Heart left ventricle (tissue), 16 donors: Measurements from ENCODE around the gene SUSD6. TPM values are rescaled to one million over a fixed set of nuclear protein-coding genes. Genes with fewer than 3 reads are reported as not detected.

Experiments
- ATAC-seq, 4 donors: fragments of 200-7000 bp; cut with Tn5 transposase; one replicate each; pipeline ENCODE4 v1.9.1; 2020 to 2022; ENCODE audit warnings: moderate library complexity in 4 of 4, mild to moderate bottlenecking in 3 of 4, moderate number of reproducible peaks in 1 of 4
- DNase-seq, 5 donors: peaks; one replicate each; pipeline ENCODE4 v3.0.0-alpha.2; 2020
- H3K27ac ChIP-seq, 12 donors: fragments of 200-600 bp; sonication (generic) in 4 of 12; one replicate each; pipeline versions ENCODE4 v1.5.0 to v1.8.0; 2016 to 2022; ENCODE audit warnings: mild to moderate bottlenecking in 2 of 12
- H3K27me3 ChIP-seq, 9 donors: fragments of 200-600 bp; sonication (generic) in 2 of 9; one replicate each; pipeline versions ENCODE4 v1.5.1 to v1.8.0; 2016 to 2022; ENCODE audit warnings: mild to moderate bottlenecking in 3 of 9
- H3K36me3 ChIP-seq, 9 donors: fragments of 200-600 bp; sonication (generic) in 2 of 9; one replicate each; pipeline versions ENCODE4 v1.5.0 to v1.8.0; 2018 to 2022; ENCODE audit warnings: mild to moderate bottlenecking in 2 of 9
- H3K4me1 ChIP-seq, 12 donors: fragments of 200-600 bp; sonication (generic) in 4 of 12; one replicate each; pipeline versions ENCODE4 v1.5.0 to v1.8.0; 2016 to 2022; ENCODE audit warnings: mild to moderate bottlenecking in 3 of 12
- H3K4me3 ChIP-seq, 12 donors: fragments of 200-600 bp; sonication (generic) in 4 of 12; one replicate each; pipeline versions ENCODE4 v1.5.0 to v1.8.0; 2017 to 2022; ENCODE audit warnings: mild to moderate bottlenecking in 9 of 12, moderate library complexity in 4 of 12
- H3K9me3 ChIP-seq, 12 donors: fragments of 200-600 bp; sonication (generic) in 4 of 12; one replicate each; pipeline versions ENCODE4 v1.5.0 to v1.8.0; 2016 to 2022; ENCODE audit warnings: mild to moderate bottlenecking in 1 of 12
- POLR2A ChIP-seq, 2 donors: fragments of 450-650 bp; IDR thresholded peaks; one replicate each; pipeline ENCODE4 v1.6.1; 2017; ENCODE audit warnings: antibody characterized with exemption in 2 of 2, mild to moderate bottlenecking in 2 of 2, moderate library complexity in 2 of 2
- WGBS, 4 donors: extraction: QIAGEN DNeasy Blood & Tissue Kit in 2 of 4; methylation state at CpG; one replicate each; pipeline versions ENCODE4 v1.1.5 to v1.1.7; 2013 to 2018; 5-methylcytosine and 5-hydroxymethylcytosine counted together
- intact Hi-C, 10 donors: fragments of 100-400 bp; cut with DNase I; formaldehyde crosslinking; loops; one replicate each; pipeline versions ENCODE4 v1.11.1 to v1.14.2; 2022
- polyA plus RNA-seq, 2 donors: library from polyadenylated mRNA; stranded (reverse); fragments of 200-250 nt; gene quantifications; one replicate each; pipeline ENCODE4 v1.2.3, GENCODE V29; 2013
- total RNA-seq, 9 donors: library from RNA; depleted of rRNA in 2 of 9; stranded (reverse); fragments of >200 nt in 2 of 9; fragmentation: NEBNext Ultra II Directional in 3 of 9; extraction: Animal tissue kit (Norgen Biotek cat#: 25700) in 3 of 9; gene quantifications; one replicate each; pipeline versions ENCODE4 v1.1.0 to v1.2.4, GENCODE V29; 2016 to 2023
- TF ChIP-seq, protein P1 (sequence below), 12 donors: fragments of 200-600 bp; sonication (generic) in 4 of 12; IDR thresholded peaks; one replicate each; pipeline versions ENCODE4 v1.5.0 to v1.8.0; 2018 to 2022; ENCODE audit warnings: antibody characterized with exemption in 12 of 12, mild to moderate bottlenecking in 5 of 12
- donor health status: ischemic (EF 13 %, LVEDD 7.1; RV severe dilation, severe dysfunction).
- donor health status: healthy with polysubstance abuse.
- donor health status: DM: no; HTN: yes; CAD: no.
- donor health status: DM: no; HTN: no; CAD: no.
- donor health status: ischemic (EF 25% LVEDD 6.9; RV normal size, moderate dysfunction).
- donor health status: ischemic (EF 25% LVEDD 5.7; RV mildly dilated, moderate dysfunction).
- donor health status: healthy.
- donor health status: DM: yes; HTN: yes; CAD: no.
- donor health status: ischemic (EF 35%, LVEDD 5.7; RV mildly dilated, moderate dysfunction).
- donor health status: nonischemic (EF 11% LVEDD 7.7; RV severe dilation, severe dysfunction).
- donor health status: DM: yes; HTN: yes; CAD: no.
- donor health status: PGD.
- donor health status: ischemic (EF 29% LVEDD 5.4; RV normal size, mild dysfunction).
- donor health status: nonischemic (EF 23%, LVEDD 6.1; RV moderate dilation, normal function).

SUSD6 gene
- total and polyA plus RNA-seq, 11 donors = 5.8 to 49.2 (median 24.5) TPM

DNA sequence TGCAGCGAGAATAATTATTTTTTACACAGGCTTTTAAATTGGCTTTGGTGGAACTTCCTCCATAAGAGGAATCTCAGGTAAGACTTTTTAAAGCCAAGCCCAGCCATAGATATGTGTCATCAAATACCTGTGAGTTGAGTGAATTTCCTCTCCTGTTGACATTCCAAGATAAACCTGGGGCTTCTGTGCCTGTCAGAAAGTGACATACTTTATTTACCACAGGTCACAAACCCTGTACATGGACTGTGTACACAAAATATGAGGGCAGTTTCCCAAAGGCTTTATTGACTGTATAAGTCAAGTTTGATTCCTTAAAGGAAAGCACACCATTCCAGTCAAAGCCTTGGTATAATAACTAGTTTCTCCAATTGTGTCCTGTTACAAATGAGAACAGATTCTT, 129.7 kb downstream of the SUSD6 start:
- Histone ChIP-seq H3K27ac (no peak overlapping the region), H3K27me3 (no peaks in the 10 kb centered on the region), H3K9me3 (peaks cover 0 to 12% (median 3%) of the 10 kb centered on the region in 12 donors), H3K4me3 (no peak overlapping the region), H3K36me3 (no peaks in the 10 kb centered on the region), H3K4me1 (no peaks in the 10 kb centered on the region)
- TF ChIP-seq POLR2A (IDR thresholded peaks at IDR 0.05) = no peak
- TF ChIP-seq, protein P1, sequence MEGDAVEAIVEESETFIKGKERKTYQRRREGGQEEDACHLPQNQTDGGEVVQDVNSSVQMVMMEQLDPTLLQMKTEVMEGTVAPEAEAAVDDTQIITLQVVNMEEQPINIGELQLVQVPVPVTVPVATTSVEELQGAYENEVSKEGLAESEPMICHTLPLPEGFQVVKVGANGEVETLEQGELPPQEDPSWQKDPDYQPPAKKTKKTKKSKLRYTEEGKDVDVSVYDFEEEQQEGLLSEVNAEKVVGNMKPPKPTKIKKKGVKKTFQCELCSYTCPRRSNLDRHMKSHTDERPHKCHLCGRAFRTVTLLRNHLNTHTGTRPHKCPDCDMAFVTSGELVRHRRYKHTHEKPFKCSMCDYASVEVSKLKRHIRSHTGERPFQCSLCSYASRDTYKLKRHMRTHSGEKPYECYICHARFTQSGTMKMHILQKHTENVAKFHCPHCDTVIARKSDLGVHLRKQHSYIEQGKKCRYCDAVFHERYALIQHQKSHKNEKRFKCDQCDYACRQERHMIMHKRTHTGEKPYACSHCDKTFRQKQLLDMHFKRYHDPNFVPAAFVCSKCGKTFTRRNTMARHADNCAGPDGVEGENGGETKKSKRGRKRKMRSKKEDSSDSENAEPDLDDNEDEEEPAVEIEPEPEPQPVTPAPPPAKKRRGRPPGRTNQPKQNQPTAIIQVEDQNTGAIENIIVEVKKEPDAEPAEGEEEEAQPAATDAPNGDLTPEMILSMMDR (IDR thresholded peaks at IDR 0.05) = no peak
- ATAC-seq (no peak), DNase-seq (no peak)
- intact Hi-C loops = no loop called here
- 96 to 98% (median 97%) methylated on average over 1 of the region's 1 CpG for WGBS, 4 donors

DNA sequence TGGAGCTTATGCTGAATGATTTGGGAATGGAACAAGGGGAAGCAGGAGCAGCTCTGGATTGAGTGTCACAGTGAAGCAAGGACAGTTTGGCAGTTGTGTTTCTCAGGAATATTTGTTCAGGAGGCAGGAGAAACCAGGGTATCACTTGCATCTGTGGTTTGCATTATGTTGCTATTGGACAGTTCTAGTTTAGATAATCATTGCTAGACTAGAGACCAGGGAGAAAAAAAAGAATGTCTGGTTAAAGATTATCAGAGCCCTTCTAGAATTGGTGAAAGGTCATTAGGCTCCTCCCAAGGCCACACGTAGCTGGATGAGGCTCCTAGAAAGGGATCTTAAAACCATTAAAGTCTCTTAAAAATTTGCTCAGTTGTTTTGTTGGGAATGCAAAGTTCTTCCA, 138.6 kb downstream of the SUSD6 start:
- WGBS, 4 donors = 54 to 85% (median 66%) methylated on average over 1 of the region's 1 CpG
- no peak for ATAC-seq
- no peak overlapping the region for H3K4me3 ChIP-seq
- H3K4me1 ChIP-seq = no peaks in the 10 kb centered on the region
- intact Hi-C loops = no loop called here
- no peaks in the 10 kb centered on the region for H3K36me3 ChIP-seq
- TF ChIP-seq POLR2A (IDR thresholded peaks at IDR 0.05) = no peak
- TF ChIP-seq, protein P1 (IDR thresholded peaks at IDR 0.05) = no peak
- no peaks in the 10 kb centered on the region for H3K9me3 ChIP-seq
- DNase-seq = no peak
- H3K27me3 ChIP-seq = no peaks in the 10 kb centered on the region
- H3K27ac ChIP-seq = no peak overlapping the region

DNA sequence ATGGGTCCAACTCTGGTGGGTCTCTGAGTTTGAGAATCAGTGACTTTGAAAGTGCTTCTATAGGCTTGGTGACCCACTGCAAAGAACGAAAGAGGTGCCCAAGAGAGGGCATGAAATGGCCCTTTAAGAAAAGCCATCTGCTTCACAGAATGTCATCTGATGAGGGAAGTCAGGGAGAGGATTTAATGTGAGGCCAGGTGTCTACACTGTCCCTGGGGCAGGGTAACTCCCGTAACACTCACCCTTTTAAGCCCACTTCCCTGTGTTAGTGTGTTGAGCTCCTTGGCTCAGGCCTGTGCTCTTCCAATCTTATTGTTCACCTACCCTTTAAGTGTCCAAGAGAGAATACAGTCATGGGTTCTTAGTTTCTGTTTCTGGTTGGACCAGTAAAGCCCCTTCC, 139.1 kb downstream of the SUSD6 start:
- 90 to 98% (median 95%) methylated on average over 2 of the region's 2 CpGs for WGBS, 4 donors
- Histone ChIP-seq H3K4me1 (no peaks in the 10 kb centered on the region), H3K36me3 (no peaks in the 10 kb centered on the region), H3K27ac (no peak overlapping the region), H3K9me3 (no peaks in the 10 kb centered on the region), H3K27me3 (no peaks in the 10 kb centered on the region), H3K4me3 (no peak overlapping the region)
- DNase-seq (no peak), ATAC-seq (no peak)
- TF ChIP-seq, protein P1 (IDR thresholded peaks at IDR 0.05) = no peak
- TF ChIP-seq POLR2A (IDR thresholded peaks at IDR 0.05) = no peak
- intact Hi-C loops = no loop called here

DNA sequence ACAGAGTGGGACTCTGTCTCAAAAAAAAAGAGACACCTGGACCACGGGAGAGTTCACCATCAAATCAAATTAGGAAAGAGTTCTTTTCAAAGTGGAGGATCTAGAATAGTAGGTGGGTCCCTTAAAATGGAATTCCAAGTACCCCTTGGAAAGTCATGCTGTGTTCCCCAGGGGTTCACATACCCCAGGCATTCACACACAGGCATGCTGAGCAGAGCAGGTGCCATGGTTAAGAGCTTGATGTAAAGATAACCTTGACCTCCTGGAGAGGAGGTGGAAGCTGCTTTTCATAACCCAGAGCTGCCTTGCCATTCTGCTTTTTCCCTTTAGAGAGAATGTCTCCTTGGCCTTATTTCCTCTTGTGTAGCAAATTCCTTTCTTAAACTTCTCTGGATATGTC, 141.4 kb downstream of the SUSD6 start:
- Histone ChIP-seq H3K4me1 (no peaks in the 10 kb centered on the region), H3K36me3 (no peaks in the 10 kb centered on the region), H3K4me3 (no peak overlapping the region), H3K27ac (no peak overlapping the region), H3K27me3 (no peaks in the 10 kb centered on the region), H3K9me3 (no peaks in the 10 kb centered on the region)
- intact Hi-C loops = no loop called here
- ATAC-seq (no peak), DNase-seq (no peak)
- 50 to 71% (median 55%) methylated on average over 1 of the region's 1 CpG for WGBS, 4 donors
- TF ChIP-seq, protein P1 (IDR thresholded peaks at IDR 0.05) = no peak
- TF ChIP-seq POLR2A (IDR thresholded peaks at IDR 0.05) = no peak
